Measurements from ENCODE around the gene WNT7B.

Gene WNT7B

DNA sequence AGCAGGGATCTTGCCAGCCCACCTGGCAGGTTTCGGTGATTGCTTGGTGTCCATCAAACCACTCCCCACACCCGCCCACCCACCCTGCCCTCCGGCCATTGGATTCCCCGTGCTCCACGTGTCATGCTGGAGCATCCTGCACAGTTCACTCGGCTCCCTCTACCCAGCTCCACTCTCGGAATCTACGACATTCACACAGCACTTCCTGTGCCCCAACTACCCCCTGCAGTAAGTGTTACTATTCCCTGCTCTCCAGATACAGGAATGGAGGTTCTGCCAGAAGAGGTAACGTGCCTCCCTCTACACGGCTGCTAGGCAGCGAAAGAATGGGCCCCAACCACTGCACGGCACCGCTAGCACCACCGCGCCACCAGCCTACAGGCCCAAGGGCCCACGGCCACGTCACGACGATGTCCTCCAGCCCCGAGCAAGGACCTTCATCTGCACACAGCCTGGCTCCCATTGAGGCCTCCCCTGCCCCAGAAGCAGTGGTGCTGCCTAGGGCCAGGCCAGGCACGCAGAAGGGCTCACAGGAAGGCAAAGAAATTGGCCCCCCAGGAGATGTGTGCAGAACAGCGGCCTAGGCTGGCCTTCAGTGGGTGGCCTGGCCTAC lies 27.6 kb downstream of the WNT7B start:
- TF ChIP-seq, protein P1, sequence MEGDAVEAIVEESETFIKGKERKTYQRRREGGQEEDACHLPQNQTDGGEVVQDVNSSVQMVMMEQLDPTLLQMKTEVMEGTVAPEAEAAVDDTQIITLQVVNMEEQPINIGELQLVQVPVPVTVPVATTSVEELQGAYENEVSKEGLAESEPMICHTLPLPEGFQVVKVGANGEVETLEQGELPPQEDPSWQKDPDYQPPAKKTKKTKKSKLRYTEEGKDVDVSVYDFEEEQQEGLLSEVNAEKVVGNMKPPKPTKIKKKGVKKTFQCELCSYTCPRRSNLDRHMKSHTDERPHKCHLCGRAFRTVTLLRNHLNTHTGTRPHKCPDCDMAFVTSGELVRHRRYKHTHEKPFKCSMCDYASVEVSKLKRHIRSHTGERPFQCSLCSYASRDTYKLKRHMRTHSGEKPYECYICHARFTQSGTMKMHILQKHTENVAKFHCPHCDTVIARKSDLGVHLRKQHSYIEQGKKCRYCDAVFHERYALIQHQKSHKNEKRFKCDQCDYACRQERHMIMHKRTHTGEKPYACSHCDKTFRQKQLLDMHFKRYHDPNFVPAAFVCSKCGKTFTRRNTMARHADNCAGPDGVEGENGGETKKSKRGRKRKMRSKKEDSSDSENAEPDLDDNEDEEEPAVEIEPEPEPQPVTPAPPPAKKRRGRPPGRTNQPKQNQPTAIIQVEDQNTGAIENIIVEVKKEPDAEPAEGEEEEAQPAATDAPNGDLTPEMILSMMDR (IDR thresholded peaks at IDR 0.05; ENCODE audit: extremely low read depth, insufficient read depth, missing control alignments) = no peak
- in situ Hi-C loops (cut with MboI; ENCODE audit: low pct_unique_long_range_greater_than_20kb, low sequenced_read_pairs, unreplicated experiment) = no loop called here

DNA sequence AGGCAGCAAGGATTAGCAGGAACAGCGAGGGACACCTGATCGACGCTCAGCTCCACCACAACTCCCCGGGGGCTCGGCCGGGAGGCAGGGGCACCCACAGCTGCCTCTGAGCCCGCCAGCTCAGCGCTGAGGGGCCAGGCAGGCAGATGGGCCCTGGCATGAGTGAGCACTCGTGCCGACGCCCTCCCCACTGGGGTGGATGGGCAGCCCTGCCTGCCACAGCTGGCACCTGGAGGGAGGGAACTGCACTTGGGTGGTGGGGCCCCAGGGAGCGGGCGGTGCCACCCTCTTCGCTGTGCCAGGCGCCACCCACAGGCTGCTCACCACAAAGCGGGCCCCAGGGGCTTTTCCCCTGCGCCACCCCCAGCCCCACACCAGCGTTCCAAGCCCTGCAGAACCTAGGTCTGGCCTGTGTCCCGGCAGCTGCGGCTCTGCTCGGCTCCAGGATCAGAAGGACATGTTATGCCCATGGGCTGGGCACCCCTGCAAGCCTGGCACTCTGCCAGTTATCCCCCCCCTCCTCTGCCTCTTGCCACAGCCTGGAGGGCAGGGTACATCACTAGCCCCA lies 28.8 kb downstream of the WNT7B start:
- no peak for DNase-seq (ENCODE audit: low spot score)
- in situ Hi-C loops (cut with MboI; ENCODE audit: low pct_unique_long_range_greater_than_20kb, low sequenced_read_pairs, unreplicated experiment) = no loop called here
- TF ChIP-seq, protein P1 (IDR thresholded peaks at IDR 0.05; ENCODE audit: extremely low read depth, insufficient read depth, missing control alignments) = no peak

More for the DNA sequence above, 27.6 kb downstream of the WNT7B start:
- DNase-seq (ENCODE audit: low spot score) = no peak

DNA sequence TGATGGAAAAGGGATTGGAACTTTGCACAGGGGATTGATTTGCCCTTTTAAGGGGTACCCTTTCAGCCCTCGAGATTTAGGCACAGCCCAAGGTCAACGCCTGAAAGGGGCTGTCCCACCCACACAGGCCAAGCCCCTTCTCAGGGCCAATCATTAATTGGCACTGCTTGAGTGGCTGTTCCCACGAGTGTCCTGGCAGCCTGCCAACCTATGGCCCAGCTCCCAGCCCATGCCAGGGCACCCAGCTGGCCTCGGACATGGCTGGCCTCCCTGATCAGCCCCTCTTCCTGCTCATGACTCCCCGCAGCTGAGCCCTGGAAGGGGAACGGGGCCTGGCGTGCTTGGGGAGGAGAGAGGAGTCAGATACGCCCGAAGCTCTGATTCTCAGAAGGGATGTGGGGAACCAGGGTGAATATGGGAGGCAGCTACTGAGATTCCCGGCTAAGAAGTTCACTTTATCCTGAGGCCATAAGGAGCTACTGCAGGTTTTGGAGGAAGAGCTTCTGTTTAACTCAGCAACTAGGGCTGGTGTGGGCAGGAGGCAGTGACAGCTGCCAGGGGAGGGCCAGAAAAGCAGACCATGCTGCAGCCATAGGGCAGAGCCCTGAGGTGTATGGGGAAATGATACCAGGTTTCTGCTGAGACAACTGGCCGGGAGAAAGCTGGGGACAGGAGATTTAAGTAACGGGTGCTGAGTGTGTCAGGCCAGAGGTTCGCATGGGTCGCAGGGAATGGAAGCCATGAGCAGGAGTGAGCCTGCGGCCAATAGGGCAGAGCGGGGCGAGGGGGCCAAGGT lies 30.0 kb downstream of the WNT7B start:
- TF ChIP-seq, protein P1 (IDR thresholded peaks at IDR 0.05; ENCODE audit: extremely low read depth, insufficient read depth, missing control alignments) = no peak
- DNase-seq (ENCODE audit: low spot score) = no peak
- in situ Hi-C loops (cut with MboI; ENCODE audit: low pct_unique_long_range_greater_than_20kb, low sequenced_read_pairs, unreplicated experiment) = no loop called here

DNA sequence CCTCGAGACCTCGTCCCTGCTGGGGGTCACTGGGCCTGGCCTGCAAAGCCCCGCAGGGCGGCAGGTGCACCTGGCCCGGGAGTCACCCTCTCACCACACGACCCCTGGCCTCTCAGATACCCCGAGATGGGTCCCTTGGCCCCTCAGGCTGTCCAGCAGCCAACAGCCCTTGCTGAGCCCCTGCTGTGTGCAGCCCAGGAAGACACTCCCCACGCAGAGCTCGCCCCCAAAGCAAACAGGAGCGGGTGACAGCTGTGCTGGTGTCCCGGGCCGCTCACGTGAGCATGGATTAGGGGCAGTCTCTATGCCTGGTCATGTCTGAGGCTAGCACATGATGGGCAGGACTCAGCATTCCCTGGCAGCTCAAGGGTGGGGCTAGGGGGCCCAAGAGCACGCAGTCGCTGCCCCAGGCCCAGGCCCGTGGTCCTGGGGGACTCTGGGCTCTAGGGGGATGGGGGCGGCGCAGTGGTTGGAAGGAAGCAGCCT lies 31.3 kb downstream of the WNT7B start:
- no peak for DNase-seq (ENCODE audit: low spot score)
- in situ Hi-C loops (cut with MboI; ENCODE audit: low pct_unique_long_range_greater_than_20kb, low sequenced_read_pairs, unreplicated experiment) = no loop called here
- TF ChIP-seq, protein P1 (IDR thresholded peaks at IDR 0.05; ENCODE audit: extremely low read depth, insufficient read depth, missing control alignments) = no peak

DNA sequence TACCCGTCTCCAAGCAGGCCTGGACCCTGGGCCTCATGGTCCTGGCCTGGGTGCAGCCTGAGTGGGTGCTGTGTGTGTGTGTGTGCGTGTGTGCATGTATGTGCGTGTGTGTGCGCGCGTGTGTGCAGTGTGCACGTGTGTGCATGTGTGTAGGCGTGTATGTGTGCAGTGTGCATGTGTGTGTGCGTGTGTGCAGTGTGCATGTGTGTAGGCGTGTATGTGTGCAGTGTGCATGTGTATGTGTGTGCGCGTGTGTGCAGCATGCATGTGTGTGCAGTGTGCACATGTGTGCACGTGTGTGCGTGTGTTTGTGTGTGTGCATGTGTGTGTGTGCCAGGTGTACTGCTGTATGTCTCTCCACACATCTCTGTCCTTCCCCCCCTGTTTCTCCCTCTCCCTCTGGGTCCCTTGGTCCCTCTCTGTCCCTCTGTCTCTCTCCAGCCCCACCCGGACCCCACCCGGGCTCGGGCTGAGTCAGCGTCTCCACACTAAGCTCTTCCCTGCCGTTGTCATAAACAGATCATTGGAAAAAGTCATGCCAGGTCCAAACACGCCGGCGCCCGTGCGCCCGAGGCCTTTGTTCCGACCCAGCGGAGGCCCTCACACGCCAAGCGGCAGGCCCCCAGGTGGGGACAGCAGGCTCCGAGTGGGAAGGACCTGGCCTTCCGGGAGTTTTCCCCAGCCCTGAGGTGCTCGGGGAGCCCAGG lies 34.0 kb downstream of the WNT7B start:
- TF ChIP-seq, protein P1 (IDR thresholded peaks at IDR 0.05; ENCODE audit: extremely low read depth, insufficient read depth, missing control alignments) = no peak
- DNase-seq (ENCODE audit: low spot score) = no peak
- in situ Hi-C loops (cut with MboI; ENCODE audit: low pct_unique_long_range_greater_than_20kb, low sequenced_read_pairs, unreplicated experiment) = no loop called here

DNA sequence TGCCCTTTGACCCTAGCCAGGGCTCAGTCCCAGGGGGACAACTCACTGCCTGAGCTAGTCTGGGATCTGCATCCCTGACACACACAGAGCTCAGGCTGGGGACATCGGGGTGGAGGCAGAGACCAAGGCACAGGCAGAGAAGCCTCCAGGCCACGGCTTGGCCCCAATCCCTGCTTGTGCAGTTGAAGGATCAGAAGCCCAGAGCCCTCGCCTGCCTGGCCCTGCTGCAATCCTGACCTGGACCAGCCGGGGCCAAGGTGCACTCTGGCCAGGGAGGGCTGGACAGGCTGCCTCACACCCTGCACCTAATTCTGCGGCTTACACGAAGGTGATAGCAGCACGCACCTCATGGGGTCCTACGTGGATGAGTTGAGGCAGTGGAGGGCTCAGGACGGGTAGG lies 34.6 kb downstream of the WNT7B start:
- TF ChIP-seq, protein P1 (IDR thresholded peaks at IDR 0.05; ENCODE audit: extremely low read depth, insufficient read depth, missing control alignments) = no peak
- DNase-seq (ENCODE audit: low spot score) = no peak
- in situ Hi-C loops (cut with MboI; ENCODE audit: low pct_unique_long_range_greater_than_20kb, low sequenced_read_pairs, unreplicated experiment) = no loop called here

Data from GM13977 (cell line).